GM12878 (cell line): ENCODE measurements around the gene PDGFC. TPM values are rescaled to one million over a fixed set of nuclear protein-coding genes. Genes with fewer than 3 reads are reported as not detected.

Experiments used
- ATAC-seq: fragments of 200-7000 bp; cut with Tn5 transposase; 3 replicates; pipeline ENCODE4 v1.9.1; 2020; ENCODE audit warnings: mild to moderate bottlenecking, moderate library complexity
- BruUV-seq: library from RNA; stranded (reverse); fragments of 400-500 nt; replicated peaks from 2 replicates; lab custom pipeline; 2021; lab: Mats Ljungman, UMichigan
- CTCF ChIA-PET: fragments of 300-600 bp; sonication (Branson Sonifier 250); formaldehyde crosslinking; extraction: SDS; loops from one replicate; lab custom pipeline; 2021; ENCODE audit warnings: inconsistent platforms; lab: Yijun Ruan, JAX
- POLR2A ChIA-PET: fragments of 350-600 bp; formaldehyde crosslinking; extraction: SDS; loops from one replicate; lab custom pipeline; 2021; ENCODE audit warnings: inconsistent platforms; lab: Charles Lee
- RAD21 ChIA-PET: fragments of 300-600 bp; sonication (Branson Sonifier 250); formaldehyde crosslinking; loops from one replicate; lab custom pipeline; 2023; ENCODE audit warnings: antibody characterized with exemption; ENCODE audit not compliant: unreplicated experiment; lab: Charles Lee
- SMC1A ChIA-PET: fragments of 300-600 bp; sonication (Branson Sonifier 250); formaldehyde crosslinking; loops from one replicate; lab custom pipeline; 2023; ENCODE audit not compliant: unreplicated experiment, uncharacterized antibody; lab: Charles Lee
- DNase-seq: peaks from one replicate; pipeline ENCODE4 v3.0.0-alpha.2; 2011; ENCODE audit warnings: low read depth, low spot score
- FAIRE-seq: peaks from 3 replicates; lab custom pipeline; 2011; peaks lifted over from hg19 to GRCh38; lab: Jason Lieb, UNC
- H2AFZ ChIP-seq: 2 replicates; pipeline ENCODE4 v1.6.0; 2011; ENCODE audit warnings: low read depth, low read length, control low read depth; ENCODE audit not compliant: control insufficient read depth
- H3K27ac ChIP-seq: 2 replicates; pipeline ENCODE4 v1.5.1; 2011; ENCODE audit warnings: control low read depth; ENCODE audit not compliant: control insufficient read depth, insufficient read depth
- H3K27me3 ChIP-seq, 2 experiments: replicated peaks in 1 of 2; 2 replicates each; pipeline versions ENCODE4 v1.6.0 to v1.6.1; 2011; ENCODE audit warnings: low read length in 1 of 2; ENCODE audit not compliant: control insufficient read depth in 2 of 2, insufficient read depth in 2 of 2
- H3K36me3 ChIP-seq, 2 experiments: 2 replicates each; pipeline ENCODE4 v1.5.1; 2011; ENCODE audit warnings: low read length in 1 of 2; ENCODE audit not compliant: control insufficient read depth in 2 of 2, insufficient read depth in 2 of 2
- H3K4me1 ChIP-seq: 2 replicates; pipeline ENCODE4 v1.6.1; 2011; ENCODE audit warnings: mild to moderate bottlenecking, low read length, moderate library complexity, mixed read lengths; ENCODE audit not compliant: control insufficient read depth, insufficient read depth
- H3K4me2 ChIP-seq: 2 replicates; pipeline ENCODE4 v1.6.0; 2011; ENCODE audit warnings: control low read depth; ENCODE audit not compliant: control insufficient read depth, insufficient read depth
- H3K4me3 ChIP-seq: fragments of 200-600 bp; sonication (generic); 2 replicates; pipeline ENCODE4 v1.5.1; 2016
- H3K79me2 ChIP-seq: 2 replicates; pipeline ENCODE4 v1.6.0; 2011; ENCODE audit warnings: low read length; ENCODE audit not compliant: control insufficient read depth, insufficient read depth
- H3K9ac ChIP-seq: 2 replicates; pipeline ENCODE4 v1.8.0; 2011; ENCODE audit warnings: low read length, control low read depth, mixed read lengths; ENCODE audit not compliant: control insufficient read depth, insufficient read depth
- H3K9me3 ChIP-seq: replicated peaks from 3 replicates; pipeline ENCODE4 v1.5.1; 2011; ENCODE audit warnings: mild to moderate bottlenecking, low read length; ENCODE audit not compliant: control insufficient read depth, insufficient read depth
- H4K20me1 ChIP-seq: 2 replicates; pipeline ENCODE4 v1.6.0; 2011; ENCODE audit not compliant: control insufficient read depth, insufficient read depth
- CBX3 ChIP-seq: fragments of 200-600 bp; sonication (generic); IDR thresholded peaks from 2 replicates; pipeline ENCODE4 v1.6.1; 2016; ENCODE audit warnings: low read depth, borderline replicate concordance
- HDAC2 ChIP-seq: fragments of 200-600 bp; sonication (generic); IDR thresholded peaks from 2 replicates; pipeline ENCODE4 v1.6.1; 2017
- IKZF2 ChIP-seq, 2 experiments: fragments of 450-650 bp; IDR thresholded peaks; 2 replicates each; pipeline ENCODE4 v1.6.1; 2017; ENCODE audit warnings: mild to moderate bottlenecking in 2 of 2, moderate library complexity in 2 of 2
- KDM1A ChIP-seq: fragments of 200-600 bp; sonication (generic); IDR thresholded peaks from 2 replicates; pipeline ENCODE4 v1.6.1; 2016; ENCODE audit warnings: borderline replicate concordance
- SIN3A ChIP-seq: IDR thresholded peaks from 2 replicates; pipeline ENCODE4 v1.6.1; 2012; ENCODE audit warnings: low read depth, low read length, improper control_type of control experiment
- SUPT20H ChIP-seq: IDR thresholded peaks from 2 replicates; pipeline ENCODE4 v1.6.1; 2011; ENCODE audit warnings: low read depth, mild to moderate bottlenecking, low read length, moderate library complexity, borderline replicate concordance; ENCODE audit not compliant: control insufficient read depth
- WGBS: methylation state at CpG from one replicate; pipeline ENCODE4 v1.1.6; 2016; ENCODE audit warnings: low lambda C conversion rate; ENCODE audit not compliant: insufficient replicate concordance, insufficient coverage; ENCODE audit errors: missing lambda C conversion rate; 5-methylcytosine and 5-hydroxymethylcytosine counted together
- in situ Hi-C: fragments of 300-500 bp; cut with MboI; formaldehyde crosslinking; loops from 9 replicates; pipeline ENCODE4 v1.14.3; 2018; ENCODE audit warnings: mixed read lengths
- intact Hi-C: fragments of 100-400 bp; cut with micrococcal nuclease; formaldehyde crosslinking; loops from one replicate; pipeline ENCODE4 v1.14.2; 2022; ENCODE audit not compliant: unreplicated experiment
- polyA plus RNA-seq, 11 experiments: library from polyadenylated mRNA; depleted of rRNA in 4 of 11; unstranded in 6 of 11; stranded (reverse) in 5 of 11; fragments of >200 nt; fragmentation: Nextera tagmentation in 4 of 11; fragmentation: Illumina TruSeq in 1 of 11; extraction: Ambion mirVana in 4 of 11; extraction: Trizol in 1 of 11; gene quantifications; 1 replicate in 1 of 11; 2 replicates in 10 of 11; pipeline versions ENCODE4 v1.2.1 to v1.2.3, GENCODE V29; 2011 to 2016; ENCODE audit warnings: inconsistent platforms in 2 of 11, missing spikeins in 2 of 11, low read depth in 1 of 11
- total RNA-seq, 4 experiments: library from RNA; depleted of rRNA in 3 of 4; stranded (reverse); fragments of >200 nt in 3 of 4; fragmentation: Illumina TruSeq in 1 of 4; extraction: Trizol in 1 of 4; gene quantifications; 2 replicates each; pipeline versions ENCODE4 v1.2.1 to v1.2.3, GENCODE V29; 2013 to 2021
- TF ChIP-seq, protein P1 (sequence below): fragments of 450-650 bp; IDR thresholded peaks from 2 replicates; pipeline ENCODE4 v1.6.1; 2016; ENCODE audit warnings: mild to moderate bottlenecking, moderate library complexity, borderline replicate concordance
- TF ChIP-seq, protein P2 (sequence below): fragments of 450-650 bp; IDR thresholded peaks from 2 replicates; pipeline ENCODE4 v1.6.1; 2017; ENCODE audit warnings: antibody characterized with exemption, mild to moderate bottlenecking, moderate library complexity
- TF ChIP-seq, protein P3 (sequence below): IDR thresholded peaks from 2 replicates; pipeline ENCODE4 v1.6.1; 2011; ENCODE audit warnings: mild to moderate bottlenecking, low read depth, low read length, moderate library complexity; ENCODE audit not compliant: insufficient replicate concordance
- TF ChIP-seq, protein P4 (sequence below): IDR thresholded peaks from 2 replicates; pipeline ENCODE4 v1.6.1; 2012; ENCODE audit warnings: low read length, inconsistent platforms
- TF ChIP-seq, protein P5 (sequence below): IDR thresholded peaks from 2 replicates; pipeline ENCODE4 v1.6.1; 2012; ENCODE audit warnings: low read depth, low read length, improper control_type of control experiment

PDGFC gene
- total and polyA plus RNA-seq, 10 of the 15 experiments (the other 5 are each of a cell fraction or from before 2014, with no cell fraction given) = 0.02 to 0.18 TPM; not detected in 8

DNA sequence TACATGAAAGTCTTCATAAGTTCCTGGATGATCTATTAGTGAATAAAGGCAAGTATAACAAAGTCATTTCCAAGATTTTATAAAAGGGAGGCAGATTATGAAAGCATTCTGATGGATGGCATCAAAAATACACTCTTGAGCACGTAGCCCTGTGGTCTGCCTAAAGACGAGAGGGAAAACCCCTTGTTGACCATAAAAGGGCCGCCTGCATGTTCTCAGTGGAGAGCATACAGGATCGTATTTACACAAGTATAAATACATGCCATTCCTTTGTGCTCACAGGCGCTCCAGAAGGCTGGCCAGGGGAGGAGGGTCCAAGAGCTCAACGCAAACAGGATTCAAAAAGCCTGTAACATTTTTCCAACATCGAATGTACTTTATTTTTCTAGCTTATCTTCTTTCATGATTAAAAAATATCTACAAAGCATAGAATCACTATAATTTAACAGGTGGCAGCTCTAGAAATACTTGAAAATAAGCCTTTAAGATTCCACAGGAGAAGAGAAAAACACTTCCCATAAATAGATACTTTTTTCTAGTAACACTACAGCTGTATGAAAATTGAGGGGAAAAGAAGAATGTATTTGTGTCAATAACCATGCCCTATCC is 29.6 kb downstream of the PDGFC start (continued):
- TF ChIP-seq, protein P1, sequence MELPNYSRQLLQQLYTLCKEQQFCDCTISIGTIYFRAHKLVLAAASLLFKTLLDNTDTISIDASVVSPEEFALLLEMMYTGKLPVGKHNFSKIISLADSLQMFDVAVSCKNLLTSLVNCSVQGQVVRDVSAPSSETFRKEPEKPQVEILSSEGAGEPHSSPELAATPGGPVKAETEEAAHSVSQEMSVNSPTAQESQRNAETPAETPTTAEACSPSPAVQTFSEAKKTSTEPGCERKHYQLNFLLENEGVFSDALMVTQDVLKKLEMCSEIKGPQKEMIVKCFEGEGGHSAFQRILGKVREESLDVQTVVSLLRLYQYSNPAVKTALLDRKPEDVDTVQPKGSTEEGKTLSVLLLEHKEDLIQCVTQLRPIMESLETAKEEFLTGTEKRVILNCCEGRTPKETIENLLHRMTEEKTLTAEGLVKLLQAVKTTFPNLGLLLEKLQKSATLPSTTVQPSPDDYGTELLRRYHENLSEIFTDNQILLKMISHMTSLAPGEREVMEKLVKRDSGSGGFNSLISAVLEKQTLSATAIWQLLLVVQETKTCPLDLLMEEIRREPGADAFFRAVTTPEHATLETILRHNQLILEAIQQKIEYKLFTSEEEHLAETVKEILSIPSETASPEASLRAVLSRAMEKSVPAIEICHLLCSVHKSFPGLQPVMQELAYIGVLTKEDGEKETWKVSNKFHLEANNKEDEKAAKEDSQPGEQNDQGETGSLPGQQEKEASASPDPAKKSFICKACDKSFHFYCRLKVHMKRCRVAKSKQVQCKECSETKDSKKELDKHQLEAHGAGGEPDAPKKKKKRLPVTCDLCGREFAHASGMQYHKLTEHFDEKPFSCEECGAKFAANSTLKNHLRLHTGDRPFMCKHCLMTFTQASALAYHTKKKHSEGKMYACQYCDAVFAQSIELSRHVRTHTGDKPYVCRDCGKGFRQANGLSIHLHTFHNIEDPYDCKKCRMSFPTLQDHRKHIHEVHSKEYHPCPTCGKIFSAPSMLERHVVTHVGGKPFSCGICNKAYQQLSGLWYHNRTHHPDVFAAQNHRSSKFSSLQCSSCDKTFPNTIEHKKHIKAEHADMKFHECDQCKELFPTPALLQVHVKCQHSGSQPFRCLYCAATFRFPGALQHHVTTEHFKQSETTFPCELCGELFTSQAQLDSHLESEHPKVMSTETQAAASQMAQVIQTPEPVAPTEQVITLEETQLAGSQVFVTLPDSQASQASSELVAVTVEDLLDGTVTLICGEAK = 0 out of 2 replicates have a peak, but pooled peaks have one; percentile 23
- TF ChIP-seq, protein P2, sequence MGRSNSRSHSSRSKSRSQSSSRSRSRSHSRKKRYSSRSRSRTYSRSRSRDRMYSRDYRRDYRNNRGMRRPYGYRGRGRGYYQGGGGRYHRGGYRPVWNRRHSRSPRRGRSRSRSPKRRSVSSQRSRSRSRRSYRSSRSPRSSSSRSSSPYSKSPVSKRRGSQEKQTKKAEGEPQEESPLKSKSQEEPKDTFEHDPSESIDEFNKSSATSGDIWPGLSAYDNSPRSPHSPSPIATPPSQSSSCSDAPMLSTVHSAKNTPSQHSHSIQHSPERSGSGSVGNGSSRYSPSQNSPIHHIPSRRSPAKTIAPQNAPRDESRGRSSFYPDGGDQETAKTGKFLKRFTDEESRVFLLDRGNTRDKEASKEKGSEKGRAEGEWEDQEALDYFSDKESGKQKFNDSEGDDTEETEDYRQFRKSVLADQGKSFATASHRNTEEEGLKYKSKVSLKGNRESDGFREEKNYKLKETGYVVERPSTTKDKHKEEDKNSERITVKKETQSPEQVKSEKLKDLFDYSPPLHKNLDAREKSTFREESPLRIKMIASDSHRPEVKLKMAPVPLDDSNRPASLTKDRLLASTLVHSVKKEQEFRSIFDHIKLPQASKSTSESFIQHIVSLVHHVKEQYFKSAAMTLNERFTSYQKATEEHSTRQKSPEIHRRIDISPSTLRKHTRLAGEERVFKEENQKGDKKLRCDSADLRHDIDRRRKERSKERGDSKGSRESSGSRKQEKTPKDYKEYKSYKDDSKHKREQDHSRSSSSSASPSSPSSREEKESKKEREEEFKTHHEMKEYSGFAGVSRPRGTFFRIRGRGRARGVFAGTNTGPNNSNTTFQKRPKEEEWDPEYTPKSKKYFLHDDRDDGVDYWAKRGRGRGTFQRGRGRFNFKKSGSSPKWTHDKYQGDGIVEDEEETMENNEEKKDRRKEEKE = no peak
- no peak for TF ChIP-seq SIN3A

DNA sequence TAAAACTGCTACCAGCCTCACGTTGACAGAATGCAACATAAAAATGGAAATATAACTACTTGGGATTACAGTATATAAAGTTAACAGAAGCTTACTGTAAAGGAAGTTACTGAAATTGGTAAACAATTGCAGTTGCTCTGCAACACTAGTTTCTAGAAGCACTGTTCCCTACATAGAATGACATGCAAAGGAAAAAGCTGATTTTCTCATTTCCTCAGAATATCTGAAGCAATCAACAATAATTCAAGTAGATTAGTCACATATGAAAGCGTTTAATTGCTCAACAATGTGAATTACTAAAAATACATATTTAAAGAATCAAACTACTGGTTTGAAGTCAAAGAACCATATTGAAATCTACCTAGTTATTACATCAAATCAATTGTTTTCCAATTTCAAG is 31.8 kb downstream of the PDGFC start:
- ChIA-PET POLR2A (no interaction called here), SMC1A (no interaction called here), RAD21 (no interaction called here), CTCF (no interaction called here)
- FAIRE-seq (no peak), ATAC-seq (no peak), DNase-seq (no peak)
- H3K79me2 ChIP-seq = no peaks in the 10 kb centered on the region
- H3K4me2 ChIP-seq = no peak overlapping the region
- no peak overlapping the region for H2AFZ ChIP-seq
- H3K4me3 ChIP-seq = no peak overlapping the region
- no peaks in the 10 kb centered on the region for H4K20me1 ChIP-seq
- 3% methylated on average over 2 of the region's 2 CpGs for WGBS
- no peaks in the 10 kb centered on the region for H3K9me3 ChIP-seq
- no peaks in the 10 kb centered on the region for H3K4me1 ChIP-seq
- H3K27ac ChIP-seq = no peak overlapping the region
- intact Hi-C loops (no loop called here), in situ Hi-C loops (no loop called here)
- no peaks in the 10 kb centered on the region for H3K36me3 ChIP-seq
- H3K9ac ChIP-seq = no peak overlapping the region
- H3K27me3 ChIP-seq = no peaks in the 10 kb centered on the region
- no TSS peak for BruUV-seq
- TF ChIP-seq, protein P3, sequence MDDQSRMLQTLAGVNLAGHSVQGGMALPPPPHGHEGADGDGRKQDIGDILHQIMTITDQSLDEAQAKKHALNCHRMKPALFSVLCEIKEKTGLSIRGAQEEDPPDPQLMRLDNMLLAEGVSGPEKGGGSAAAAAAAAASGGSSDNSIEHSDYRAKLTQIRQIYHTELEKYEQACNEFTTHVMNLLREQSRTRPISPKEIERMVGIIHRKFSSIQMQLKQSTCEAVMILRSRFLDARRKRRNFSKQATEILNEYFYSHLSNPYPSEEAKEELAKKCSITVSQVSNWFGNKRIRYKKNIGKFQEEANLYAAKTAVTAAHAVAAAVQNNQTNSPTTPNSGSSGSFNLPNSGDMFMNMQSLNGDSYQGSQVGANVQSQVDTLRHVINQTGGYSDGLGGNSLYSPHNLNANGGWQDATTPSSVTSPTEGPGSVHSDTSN = no peak
- TF ChIP-seq KDM1A (no peak), CBX3 (no peak), HDAC2 (no peak), SUPT20H (no peak), IKZF2 (IDR thresholded peaks at IDR 0.05) (no peak)
- TF ChIP-seq, protein P4, sequence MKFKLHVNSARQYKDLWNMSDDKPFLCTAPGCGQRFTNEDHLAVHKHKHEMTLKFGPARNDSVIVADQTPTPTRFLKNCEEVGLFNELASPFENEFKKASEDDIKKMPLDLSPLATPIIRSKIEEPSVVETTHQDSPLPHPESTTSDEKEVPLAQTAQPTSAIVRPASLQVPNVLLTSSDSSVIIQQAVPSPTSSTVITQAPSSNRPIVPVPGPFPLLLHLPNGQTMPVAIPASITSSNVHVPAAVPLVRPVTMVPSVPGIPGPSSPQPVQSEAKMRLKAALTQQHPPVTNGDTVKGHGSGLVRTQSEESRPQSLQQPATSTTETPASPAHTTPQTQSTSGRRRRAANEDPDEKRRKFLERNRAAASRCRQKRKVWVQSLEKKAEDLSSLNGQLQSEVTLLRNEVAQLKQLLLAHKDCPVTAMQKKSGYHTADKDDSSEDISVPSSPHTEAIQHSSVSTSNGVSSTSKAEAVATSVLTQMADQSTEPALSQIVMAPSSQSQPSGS = no peak
- TF ChIP-seq, protein P5, sequence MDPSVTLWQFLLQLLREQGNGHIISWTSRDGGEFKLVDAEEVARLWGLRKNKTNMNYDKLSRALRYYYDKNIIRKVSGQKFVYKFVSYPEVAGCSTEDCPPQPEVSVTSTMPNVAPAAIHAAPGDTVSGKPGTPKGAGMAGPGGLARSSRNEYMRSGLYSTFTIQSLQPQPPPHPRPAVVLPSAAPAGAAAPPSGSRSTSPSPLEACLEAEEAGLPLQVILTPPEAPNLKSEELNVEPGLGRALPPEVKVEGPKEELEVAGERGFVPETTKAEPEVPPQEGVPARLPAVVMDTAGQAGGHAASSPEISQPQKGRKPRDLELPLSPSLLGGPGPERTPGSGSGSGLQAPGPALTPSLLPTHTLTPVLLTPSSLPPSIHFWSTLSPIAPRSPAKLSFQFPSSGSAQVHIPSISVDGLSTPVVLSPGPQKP = no peak
